Measurements from ENCODE around the gene CDH5.

The CDH5 gene

DNA sequence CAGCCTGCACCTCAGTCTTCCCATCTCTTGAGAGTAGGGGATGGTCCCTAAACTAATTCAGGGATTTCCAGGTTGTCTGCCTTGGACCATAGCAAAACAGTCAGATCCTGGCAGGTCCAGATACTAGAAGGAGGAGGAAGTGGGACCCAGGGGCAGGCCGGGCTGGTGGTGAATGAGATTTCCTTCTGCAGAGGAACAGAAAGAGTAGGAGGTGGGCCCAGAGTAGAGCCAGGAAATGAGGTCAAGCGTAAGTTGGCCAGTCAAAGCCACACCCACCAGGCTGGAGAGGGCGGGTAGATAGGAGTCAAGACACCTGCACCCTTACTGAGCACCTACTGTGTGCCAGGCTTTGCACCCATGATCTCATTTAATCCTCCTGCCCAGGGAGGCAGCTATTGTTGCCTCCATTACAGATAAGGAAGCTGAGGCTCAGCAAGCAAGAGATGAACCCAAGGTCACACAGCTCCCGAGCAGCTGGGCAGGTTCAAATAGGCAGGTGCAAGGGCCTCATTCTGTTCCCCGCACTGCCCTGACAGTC is 2.6 kb downstream of the CDH5 start:
- Histone ChIP-seq H3K9ac (ENCODE audit: low read length) (no peak overlapping the region), H3K23ac (ENCODE audit: low read length) (no peak overlapping the region), H4K8ac (ENCODE audit: low read depth, low read length) (no peak overlapping the region), H2BK5ac (ENCODE audit: low read length) (no peak overlapping the region), H2BK120ac (ENCODE audit: low read depth, low read length) (no peak overlapping the region), H3K27ac (ENCODE audit: low read depth, low read length) (no peak overlapping the region), H3K4me2 (ENCODE audit: low read length) (no peak overlapping the region), H3K18ac (ENCODE audit: low read length) (no peak overlapping the region), H3K79me1 (ENCODE audit: low read length) (no peaks in the 10 kb centered on the region), H3K36me3 (ENCODE audit: control insufficient read depth, insufficient read depth, low read length) (no peaks in the 10 kb centered on the region), H3K4me1 (ENCODE audit: control insufficient read depth, low read depth, low read length) (peaks cover 4% of the 10 kb centered on the region), H4K5ac (ENCODE audit: low read length) (no peak overlapping the region), H3K56ac (ENCODE audit: low read length) (peak overlapping the region; percentile 42), H3K4ac (ENCODE audit: low read depth, low read length) (no peak overlapping the region), H3K4me3 (ENCODE audit: low read length) (no peak overlapping the region), H2AK5ac (ENCODE audit: low read length) (no peak overlapping the region), H3K27me3 (ENCODE audit: insufficient read depth, low read length, poor library complexity) (no peaks in the 10 kb centered on the region), H3K79me2 (ENCODE audit: control insufficient read depth, insufficient read depth, low read length) (no peaks in the 10 kb centered on the region), H2BK15ac (replicated peaks; ENCODE audit: low read depth) (no peak overlapping the region)
- WGBS (ENCODE audit: extremely low coverage, insufficient coverage, low lambda C conversion rate): no CpG with 5 or more reads among the region's 5 CpGs
- no peak for DNase-seq

DNA sequence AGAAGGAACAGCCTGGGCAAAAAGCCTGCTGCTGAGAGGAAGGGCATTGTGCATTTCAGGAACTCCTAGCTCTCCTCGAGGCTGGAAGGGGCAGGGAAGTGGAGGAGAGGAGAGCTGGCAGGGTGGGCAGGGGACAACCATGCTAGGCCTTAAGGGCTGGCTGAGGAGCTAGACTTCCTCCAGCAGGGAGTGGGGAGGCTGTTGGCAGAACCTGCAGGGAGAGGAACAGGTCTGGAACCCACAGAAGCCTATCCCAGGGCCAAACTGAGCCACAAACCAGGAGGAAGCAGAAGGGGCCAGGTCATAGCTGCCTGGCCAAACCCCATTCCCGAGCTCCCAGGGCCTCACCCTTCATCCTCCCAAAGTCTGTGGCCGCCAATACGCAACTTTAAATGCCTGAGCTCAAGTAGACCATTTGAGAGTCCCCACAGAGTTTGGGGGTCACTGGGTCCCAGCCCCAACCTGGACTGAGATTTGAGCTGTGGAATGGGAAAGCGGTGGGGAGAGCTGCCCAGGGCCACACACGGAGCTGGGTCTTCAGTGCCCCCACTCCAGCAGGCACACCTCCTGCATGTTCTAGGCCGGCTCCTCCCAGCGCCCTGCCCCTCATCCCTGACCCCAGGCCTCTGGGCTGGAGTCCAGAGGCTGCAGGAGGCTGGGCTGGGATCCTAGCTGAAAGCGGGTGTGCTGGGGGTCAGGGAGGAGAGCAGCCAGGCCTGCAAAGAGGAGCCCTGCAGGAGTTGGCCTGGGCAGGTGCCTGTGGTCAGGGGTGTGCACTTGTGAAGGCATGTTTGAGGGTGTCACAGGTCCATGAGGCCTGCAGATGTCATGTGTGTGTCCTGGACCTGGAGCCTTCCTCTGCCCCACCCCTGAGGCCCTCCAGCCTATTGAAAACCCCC is 4.5 kb downstream of the CDH5 start:
- Histone ChIP-seq H3K4me2 (ENCODE audit: low read length) (no peak overlapping the region), H2BK5ac (ENCODE audit: low read length) (no peak overlapping the region), H2AK5ac (ENCODE audit: low read length) (no peak overlapping the region), H3K79me2 (ENCODE audit: control insufficient read depth, insufficient read depth, low read length) (no peaks in the 10 kb centered on the region), H4K8ac (ENCODE audit: low read depth, low read length) (no peak overlapping the region), H3K27me3 (ENCODE audit: insufficient read depth, low read length, poor library complexity) (no peaks in the 10 kb centered on the region), H3K23ac (ENCODE audit: low read length) (no peak overlapping the region), H3K79me1 (ENCODE audit: low read length) (no peaks in the 10 kb centered on the region), H3K36me3 (ENCODE audit: control insufficient read depth, insufficient read depth, low read length) (no peaks in the 10 kb centered on the region), H3K4me1 (ENCODE audit: control insufficient read depth, low read depth, low read length) (no peaks in the 10 kb centered on the region), H3K4me3 (ENCODE audit: low read length) (no peak overlapping the region), H2BK120ac (ENCODE audit: low read depth, low read length) (no peak overlapping the region), H3K18ac (ENCODE audit: low read length) (no peak overlapping the region), H3K9ac (ENCODE audit: low read length) (no peak overlapping the region), H2BK15ac (replicated peaks; ENCODE audit: low read depth) (no peak overlapping the region), H3K27ac (ENCODE audit: low read depth, low read length) (no peak overlapping the region), H3K4ac (ENCODE audit: low read depth, low read length) (no peak overlapping the region), H4K5ac (ENCODE audit: low read length) (no peak overlapping the region), H3K56ac (ENCODE audit: low read length) (no peak overlapping the region)
- WGBS (ENCODE audit: extremely low coverage, insufficient coverage, low lambda C conversion rate): no CpG with 5 or more reads among the region's 9 CpGs
- no peak for DNase-seq

DNA sequence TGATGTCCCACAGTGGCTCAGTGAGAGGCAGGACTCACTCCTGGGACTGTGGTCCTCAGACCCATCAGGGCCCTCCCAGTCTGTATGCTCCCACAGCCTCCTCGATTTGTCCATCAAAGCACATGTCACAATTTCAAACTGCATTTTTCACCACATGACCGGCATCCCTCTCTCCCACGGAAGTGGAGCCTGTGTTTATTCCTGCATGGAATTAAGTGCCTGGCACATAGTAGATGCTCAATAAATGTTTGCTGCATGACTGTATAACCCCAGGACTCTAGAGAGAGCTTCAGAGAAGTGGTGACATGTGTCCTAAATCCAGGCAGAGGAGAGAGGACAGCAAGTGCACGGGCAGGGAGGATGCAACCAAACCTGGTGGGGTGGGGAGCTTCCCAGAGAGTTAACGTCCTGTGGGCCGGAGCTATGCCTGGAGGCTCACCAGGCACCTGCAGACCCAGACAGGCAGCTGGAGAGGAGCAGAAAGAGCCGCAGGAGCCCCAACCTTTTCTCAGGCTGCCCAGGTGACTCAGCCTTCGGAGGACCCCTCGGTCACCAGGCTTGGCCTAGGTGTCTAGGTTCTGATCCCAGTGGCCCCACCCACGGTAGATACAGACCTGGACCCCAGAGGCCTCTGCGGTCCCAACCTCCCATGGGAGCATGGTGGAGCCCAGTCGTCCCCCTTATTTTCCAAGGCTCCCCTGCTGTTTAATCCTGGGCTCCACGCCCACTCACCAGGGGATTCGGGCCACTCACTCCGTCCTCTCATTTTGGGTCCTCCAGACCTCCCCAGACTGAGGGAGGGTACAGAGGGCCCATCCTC is 5.8 kb downstream of the CDH5 start:
- H3K9ac ChIP-seq (ENCODE audit: low read length): no peak overlapping the region
- no peak overlapping the region for H3K23ac ChIP-seq (ENCODE audit: low read length)
- H3K4me1 ChIP-seq (ENCODE audit: control insufficient read depth, low read depth, low read length): no peaks in the 10 kb centered on the region
- no CpG with 5 or more reads among the region's 15 CpGs for WGBS (ENCODE audit: extremely low coverage, insufficient coverage, low lambda C conversion rate)
- H3K36me3 ChIP-seq (ENCODE audit: control insufficient read depth, insufficient read depth, low read length): no peaks in the 10 kb centered on the region
- no peak overlapping the region for H4K8ac ChIP-seq (ENCODE audit: low read depth, low read length)
- no peak overlapping the region for H3K18ac ChIP-seq (ENCODE audit: low read length)
- no peaks in the 10 kb centered on the region for H3K79me2 ChIP-seq (ENCODE audit: control insufficient read depth, insufficient read depth, low read length)
- no peak for DNase-seq
- no peak overlapping the region for H3K4ac ChIP-seq (ENCODE audit: low read depth, low read length)
- H3K56ac ChIP-seq (ENCODE audit: low read length): no peak overlapping the region
- no peaks in the 10 kb centered on the region for H3K79me1 ChIP-seq (ENCODE audit: low read length)
- H3K4me3 ChIP-seq (ENCODE audit: low read length): no peak overlapping the region
- no peaks in the 10 kb centered on the region for H3K27me3 ChIP-seq (ENCODE audit: insufficient read depth, low read length, poor library complexity)
- no peak overlapping the region for H4K5ac ChIP-seq (ENCODE audit: low read length)
- no peak overlapping the region for H3K27ac ChIP-seq (ENCODE audit: low read depth, low read length)
- H2BK120ac ChIP-seq (ENCODE audit: low read depth, low read length): no peak overlapping the region
- no peak overlapping the region for H3K4me2 ChIP-seq (ENCODE audit: low read length)
- no peak overlapping the region for H2BK15ac ChIP-seq (replicated peaks; ENCODE audit: low read depth)
- no peak overlapping the region for H2AK5ac ChIP-seq (ENCODE audit: low read length)
- no peak overlapping the region for H2BK5ac ChIP-seq (ENCODE audit: low read length)

DNA sequence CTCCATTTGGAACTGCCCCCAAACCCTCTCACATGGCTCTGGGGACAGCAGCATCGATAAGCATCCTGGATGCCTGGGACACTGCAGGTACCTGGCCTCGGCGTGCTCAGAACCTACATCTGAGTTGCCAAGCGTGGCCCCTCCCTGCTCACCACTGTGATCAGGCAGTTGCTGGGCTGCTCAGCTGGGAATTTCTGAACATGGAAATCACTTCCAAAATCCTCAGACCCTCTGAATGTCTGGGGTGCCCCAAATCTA is 6.3 kb downstream of the CDH5 start:
- Histone ChIP-seq H4K5ac (ENCODE audit: low read length) (no peak overlapping the region), H3K4me1 (ENCODE audit: control insufficient read depth, low read depth, low read length) (no peaks in the 10 kb centered on the region), H3K4me2 (ENCODE audit: low read length) (no peak overlapping the region), H3K4ac (ENCODE audit: low read depth, low read length) (no peak overlapping the region), H3K27ac (ENCODE audit: low read depth, low read length) (no peak overlapping the region), H4K8ac (ENCODE audit: low read depth, low read length) (no peak overlapping the region), H3K79me1 (ENCODE audit: low read length) (no peaks in the 10 kb centered on the region), H2BK120ac (ENCODE audit: low read depth, low read length) (no peak overlapping the region), H3K36me3 (ENCODE audit: control insufficient read depth, insufficient read depth, low read length) (no peaks in the 10 kb centered on the region), H3K27me3 (ENCODE audit: insufficient read depth, low read length, poor library complexity) (no peaks in the 10 kb centered on the region), H3K79me2 (ENCODE audit: control insufficient read depth, insufficient read depth, low read length) (no peaks in the 10 kb centered on the region), H2AK5ac (ENCODE audit: low read length) (no peak overlapping the region), H3K56ac (ENCODE audit: low read length) (no peak overlapping the region), H2BK5ac (ENCODE audit: low read length) (no peak overlapping the region), H3K9ac (ENCODE audit: low read length) (no peak overlapping the region), H3K23ac (ENCODE audit: low read length) (no peak overlapping the region), H3K4me3 (ENCODE audit: low read length) (no peak overlapping the region), H2BK15ac (replicated peaks; ENCODE audit: low read depth) (no peak overlapping the region), H3K18ac (ENCODE audit: low read length) (no peak overlapping the region)
- no peak for DNase-seq
- no CpG with 5 or more reads among the region's 4 CpGs for WGBS (ENCODE audit: extremely low coverage, insufficient coverage, low lambda C conversion rate)

DNA sequence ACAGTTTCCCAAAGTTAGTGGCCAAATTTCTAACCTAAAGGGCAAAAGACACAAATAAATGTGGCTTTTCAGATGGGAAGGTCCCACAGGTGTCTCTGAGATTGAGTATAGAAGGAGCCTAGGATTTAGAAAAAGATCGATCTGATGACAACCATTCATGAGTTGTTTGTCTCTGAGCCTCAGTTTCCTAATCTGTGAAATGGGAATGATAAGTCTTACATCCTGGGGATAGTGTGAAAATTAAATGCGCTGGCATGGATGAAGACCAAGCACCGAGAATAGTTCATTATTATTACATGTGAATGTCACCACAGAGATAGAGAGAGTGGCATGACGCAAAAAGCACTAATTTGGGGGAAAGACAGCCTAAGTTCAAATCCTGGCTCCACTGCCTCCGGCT is 7.2 kb downstream of the CDH5 start:
- Histone ChIP-seq H2BK5ac (ENCODE audit: low read length) (no peak overlapping the region), H3K79me1 (ENCODE audit: low read length) (no peaks in the 10 kb centered on the region), H3K4me1 (ENCODE audit: control insufficient read depth, low read depth, low read length) (no peaks in the 10 kb centered on the region), H3K4ac (ENCODE audit: low read depth, low read length) (no peak overlapping the region), H3K4me2 (ENCODE audit: low read length) (no peak overlapping the region), H3K27me3 (ENCODE audit: insufficient read depth, low read length, poor library complexity) (no peaks in the 10 kb centered on the region), H3K18ac (ENCODE audit: low read length) (no peak overlapping the region), H3K79me2 (ENCODE audit: control insufficient read depth, insufficient read depth, low read length) (no peaks in the 10 kb centered on the region), H3K23ac (ENCODE audit: low read length) (no peak overlapping the region), H3K27ac (ENCODE audit: low read depth, low read length) (no peak overlapping the region), H2BK120ac (ENCODE audit: low read depth, low read length) (no peak overlapping the region), H3K36me3 (ENCODE audit: control insufficient read depth, insufficient read depth, low read length) (no peaks in the 10 kb centered on the region), H2BK15ac (replicated peaks; ENCODE audit: low read depth) (no peak overlapping the region), H3K56ac (ENCODE audit: low read length) (no peak overlapping the region), H3K4me3 (ENCODE audit: low read length) (no peak overlapping the region), H4K5ac (ENCODE audit: low read length) (no peak overlapping the region), H2AK5ac (ENCODE audit: low read length) (no peak overlapping the region), H3K9ac (ENCODE audit: low read length) (no peak overlapping the region), H4K8ac (ENCODE audit: low read depth, low read length) (no peak overlapping the region)
- no peak for DNase-seq
- no CpG with 5 or more reads among the region's 5 CpGs for WGBS (ENCODE audit: extremely low coverage, insufficient coverage, low lambda C conversion rate)

Data from mesendoderm (in vitro differentiated cells).